GM18870 (cell line): ENCODE results near the gene SLC20A1.
"Not testable (repeated sequence)": the region's sequence is repeated elsewhere in the genome, so short reads cannot be mapped to it uniquely, and the experiment has no call there.

ENCODE experiments used
- ATAC-seq: cut with Tn5 transposase; IDR thresholded peaks from one replicate; pipeline ENCODE4 v1.9.1; 2021; ENCODE audit warnings: moderate library complexity; ENCODE audit not compliant: unreplicated experiment

Gene SLC20A1

GRCh38 chr2:112706947-112707346, 61.2 kb downstream of the SLC20A1 start:
- not testable (repeated sequence) for ATAC-seq

DNA sequence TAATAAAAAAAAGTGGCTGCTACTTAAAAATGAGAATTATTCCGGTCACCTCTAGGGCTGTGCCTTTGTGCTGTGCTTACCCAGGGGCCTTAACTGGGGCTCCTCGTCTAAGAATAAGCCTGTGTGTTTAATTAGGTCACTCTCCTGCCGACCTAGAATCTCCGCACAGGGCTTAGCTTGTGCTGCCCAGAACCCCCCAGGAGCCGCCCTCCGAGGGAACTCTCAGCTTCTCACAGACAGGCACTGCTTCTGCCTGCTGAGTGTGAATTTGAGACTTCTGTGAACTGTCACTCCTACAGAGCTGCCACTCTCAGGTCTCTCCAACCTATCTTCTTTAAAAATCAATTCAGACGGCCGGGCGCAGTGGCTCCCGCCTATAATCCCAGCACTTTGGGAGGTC, 63.2 kb downstream of the SLC20A1 start:
- ATAC-seq = no peak

DNA sequence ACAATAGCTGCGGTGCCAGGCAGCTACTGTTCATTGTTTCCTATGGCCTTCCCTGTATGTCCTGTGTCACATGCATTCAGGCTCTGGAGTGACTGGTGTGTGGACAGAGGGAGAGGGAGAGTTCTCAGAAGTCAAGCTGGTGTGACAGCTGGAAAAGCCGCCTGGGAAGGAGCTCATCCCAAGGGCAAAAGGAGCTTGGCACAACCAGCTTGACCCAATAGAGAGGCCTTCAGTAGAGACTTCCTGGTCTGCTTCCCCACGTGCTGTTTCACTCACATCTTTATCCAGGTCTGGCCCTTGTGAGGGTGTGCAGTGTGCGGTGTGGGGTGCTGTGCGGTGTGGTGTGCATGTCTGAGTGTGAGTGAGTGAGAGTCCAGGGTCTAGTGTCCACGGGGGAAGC, 64.0 kb downstream of the SLC20A1 start:
- ATAC-seq = no peak

DNA sequence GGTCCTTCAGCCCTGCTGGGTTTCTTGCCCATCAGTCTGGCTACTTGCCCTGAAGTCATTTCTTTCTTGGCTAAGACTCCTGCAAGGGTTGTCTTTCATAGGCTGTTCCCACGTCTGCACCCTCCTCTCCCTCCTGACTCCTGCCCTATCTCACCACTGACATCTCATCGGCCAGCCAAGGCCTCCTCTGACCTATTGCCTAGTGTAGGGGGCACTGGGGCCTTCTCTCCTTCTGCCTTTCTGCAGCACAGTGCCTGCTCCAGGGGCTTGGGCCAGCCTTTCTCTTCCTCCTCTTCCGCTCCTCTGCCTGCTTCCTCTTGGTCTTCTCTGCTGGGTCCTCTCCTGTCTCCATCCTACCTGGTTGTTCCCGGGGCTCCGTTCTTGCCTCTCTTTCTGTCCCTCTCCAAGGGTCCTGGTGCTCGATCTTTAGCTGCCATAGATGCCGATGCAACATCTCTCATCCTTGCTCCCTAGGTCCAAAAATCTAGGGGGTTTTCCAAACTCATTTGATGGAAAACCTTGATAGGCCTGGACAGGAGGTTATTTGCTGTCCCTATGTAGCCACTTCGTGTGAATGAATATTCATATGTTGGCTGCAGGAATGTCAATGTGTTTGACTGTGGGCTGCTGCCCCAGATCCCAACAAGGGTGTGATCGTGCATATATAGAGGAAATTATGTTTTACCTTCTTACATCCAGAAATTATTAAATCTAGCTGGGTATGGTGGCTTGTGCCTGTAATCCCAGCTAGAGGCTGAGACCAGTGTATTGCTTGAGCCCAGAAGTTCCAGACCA, 65.4 kb downstream of the SLC20A1 start:
- ATAC-seq = no peak

- ATAC-seq = no peak
Observed at GRCh38 chr2:112712465-112712864, 66.7 kb downstream of the SLC20A1 start.

GRCh38 chr2:112712903-112713584, 67.3 kb downstream of the SLC20A1 start:
- no peak for ATAC-seq
